ENCODE results near the gene PYGO1.
"Not testable (repeated sequence)": the region's sequence is repeated elsewhere in the genome, so short reads cannot be mapped to it uniquely, and the experiment has no call there.

Gene PYGO1, protein sequence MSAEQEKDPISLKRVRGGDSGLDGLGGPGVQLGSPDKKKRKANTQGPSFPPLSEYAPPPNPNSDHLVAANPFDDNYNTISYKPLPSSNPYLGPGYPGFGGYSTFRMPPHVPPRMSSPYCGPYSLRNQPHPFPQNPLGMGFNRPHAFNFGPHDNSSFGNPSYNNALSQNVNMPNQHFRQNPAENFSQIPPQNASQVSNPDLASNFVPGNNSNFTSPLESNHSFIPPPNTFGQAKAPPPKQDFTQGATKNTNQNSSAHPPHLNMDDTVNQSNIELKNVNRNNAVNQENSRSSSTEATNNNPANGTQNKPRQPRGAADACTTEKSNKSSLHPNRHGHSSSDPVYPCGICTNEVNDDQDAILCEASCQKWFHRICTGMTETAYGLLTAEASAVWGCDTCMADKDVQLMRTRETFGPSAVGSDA

DNA sequence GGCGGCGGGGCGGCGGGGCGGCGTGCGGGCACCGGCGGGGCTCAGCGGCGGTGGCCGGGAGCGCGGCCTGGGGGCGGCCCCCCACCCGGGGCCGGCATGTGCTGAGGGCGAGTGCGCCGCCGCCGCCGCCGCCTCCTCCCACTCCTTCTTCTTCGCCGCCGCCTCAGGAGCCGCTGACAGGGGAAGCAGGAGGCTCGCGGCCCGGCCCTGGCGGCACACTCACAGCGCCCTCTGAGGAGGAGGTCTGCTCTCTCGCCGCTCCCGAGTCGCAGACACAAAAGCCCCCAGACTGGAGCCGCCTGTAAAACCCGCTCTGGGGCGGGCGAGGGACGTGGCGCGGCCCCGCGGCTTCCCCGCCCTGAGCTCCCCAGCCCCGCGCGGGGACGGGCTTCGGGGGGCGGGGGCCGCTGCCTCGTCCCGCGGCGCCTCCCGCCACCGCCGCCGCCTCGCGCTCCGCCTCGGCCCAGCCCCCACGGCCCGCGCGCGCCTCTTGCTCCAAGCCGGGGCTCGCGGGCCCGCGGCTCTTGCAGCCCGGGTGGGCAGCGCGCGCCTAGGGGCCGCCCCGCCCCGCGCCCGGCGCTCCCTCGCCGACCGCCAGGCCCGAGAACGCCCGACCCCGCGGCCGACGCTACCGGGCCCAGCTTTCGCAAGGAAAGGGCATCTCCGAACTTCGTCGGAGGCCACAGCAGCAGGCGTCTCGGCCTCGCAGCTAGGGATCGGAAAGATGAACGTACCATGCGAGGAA, at the start of gene PYGO1:
TSS of gene PYGO1 (minus strand) at position 276 of the 745 bp plus-strand sequence. CDS start 462 bp downstream, outside the sequence.
- no peak for DNase-seq (ENCODE audit: low spot score)

GRCh38 chr15:55637086-55637485, 48.9 kb upstream of the PYGO1 start:
- no peak for DNase-seq (ENCODE audit: low spot score)

GRCh38 chr15:55633731-55634130, 45.6 kb upstream of the PYGO1 start:
- no peak for DNase-seq (ENCODE audit: low spot score)

DNA sequence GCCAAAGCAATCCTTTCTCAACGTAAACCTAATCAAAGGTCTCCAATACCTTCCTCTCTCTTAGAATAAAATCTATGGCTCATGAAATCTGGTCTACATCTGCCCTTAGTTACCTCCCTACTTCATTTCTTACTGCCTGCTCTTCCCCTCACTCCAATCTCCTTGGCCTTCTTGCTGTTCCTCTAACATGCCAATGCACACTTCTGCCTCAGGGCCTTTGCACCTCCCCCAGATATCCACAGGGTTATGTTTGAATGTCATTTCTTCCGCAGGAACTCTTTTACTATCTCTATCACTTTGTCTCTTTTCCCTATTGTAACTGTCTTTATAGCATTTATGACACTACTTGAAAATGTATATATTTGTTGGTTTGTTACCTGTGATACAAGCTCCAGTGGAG, 44.3 kb upstream of the PYGO1 start:
- DNase-seq (ENCODE audit: low spot score), result no peak

DNA sequence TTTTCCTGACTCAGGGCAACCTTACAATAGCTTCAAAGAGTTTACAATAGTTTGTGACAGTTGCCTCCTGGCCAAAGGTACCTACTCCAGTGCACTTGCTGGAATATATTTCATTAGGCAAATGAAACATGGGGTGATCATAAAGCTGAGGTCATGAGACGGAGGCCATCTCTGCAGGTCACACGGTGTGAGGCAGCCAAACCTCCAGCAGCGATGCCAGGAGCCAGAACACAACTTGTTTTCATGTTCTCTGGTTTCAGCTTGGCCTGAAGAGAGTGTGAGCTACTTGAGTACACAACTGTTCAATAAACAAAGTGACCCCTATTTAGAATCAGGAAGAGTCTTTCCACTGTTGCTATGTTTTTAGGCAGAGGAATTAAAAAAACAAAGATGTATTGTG, 42.7 kb upstream of the PYGO1 start:
- no peak for DNase-seq (ENCODE audit: low spot score)

GRCh38 chr15:55628369-55628730, 40.2 kb upstream of the PYGO1 start:
- no peak for DNase-seq (ENCODE audit: low spot score)

DNA sequence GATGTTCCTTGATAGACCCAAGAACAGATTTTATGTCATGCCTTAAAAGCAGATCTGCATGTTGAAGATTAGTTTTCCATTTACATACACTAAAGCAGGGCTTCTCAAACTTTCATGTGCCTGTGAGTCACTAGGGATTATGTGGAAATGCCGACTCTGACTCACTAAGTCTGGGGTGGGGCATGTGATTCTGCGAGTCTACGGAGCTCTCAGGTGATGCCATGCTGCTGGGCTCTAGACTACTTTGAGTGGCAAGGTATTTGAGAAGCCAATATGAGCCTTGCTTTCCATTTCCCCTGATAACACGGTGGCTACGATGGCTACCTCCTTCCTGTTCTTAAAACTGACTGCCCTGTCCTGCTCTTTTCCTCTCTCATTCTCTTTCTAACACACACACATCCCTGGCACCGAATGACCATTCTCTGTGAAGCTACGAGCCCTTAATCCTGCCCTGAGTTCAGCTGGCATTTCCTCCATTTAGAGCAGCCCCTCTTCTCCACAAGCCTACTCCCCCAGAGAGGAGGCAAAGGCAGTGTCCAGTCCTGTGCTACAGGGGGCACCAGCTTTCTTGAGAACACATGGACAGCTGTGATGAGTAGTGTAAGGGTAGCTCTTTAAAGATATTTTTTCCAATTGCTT, 39.7 kb upstream of the PYGO1 start:
- no peak for DNase-seq (ENCODE audit: low spot score)

DNA sequence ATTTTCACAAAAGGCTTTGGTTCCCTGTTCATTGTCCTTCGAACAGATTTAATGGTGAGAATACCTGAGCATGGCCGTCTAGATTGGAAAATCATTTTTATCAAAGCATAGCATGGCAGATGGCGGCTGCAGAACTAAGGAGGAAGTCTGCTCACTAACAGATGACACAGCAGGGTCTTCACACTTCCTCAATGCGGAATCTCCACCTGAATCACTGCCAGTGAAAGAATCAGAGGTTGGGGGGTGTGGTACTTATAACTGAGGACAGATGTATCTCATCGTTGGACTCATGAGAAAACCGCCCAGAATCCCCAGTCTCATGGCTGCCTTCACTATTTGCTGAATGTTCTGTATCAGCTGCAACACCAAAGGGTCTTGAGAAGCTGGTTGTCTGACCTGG, 31.6 kb upstream of the PYGO1 start:
- no peak for DNase-seq (ENCODE audit: low spot score)

GRCh38 chr15:55618387-55618786, 30.2 kb upstream of the PYGO1 start:
- DNase-seq (ENCODE audit: low spot score), result no peak

- no peak for DNase-seq (ENCODE audit: low spot score)
Observed at GRCh38 chr15:55615445-55615844, 27.3 kb upstream of the PYGO1 start.

- DNase-seq (ENCODE audit: low spot score), result no peak
Observed at GRCh38 chr15:55613727-55614126, 25.6 kb upstream of the PYGO1 start.

DNA sequence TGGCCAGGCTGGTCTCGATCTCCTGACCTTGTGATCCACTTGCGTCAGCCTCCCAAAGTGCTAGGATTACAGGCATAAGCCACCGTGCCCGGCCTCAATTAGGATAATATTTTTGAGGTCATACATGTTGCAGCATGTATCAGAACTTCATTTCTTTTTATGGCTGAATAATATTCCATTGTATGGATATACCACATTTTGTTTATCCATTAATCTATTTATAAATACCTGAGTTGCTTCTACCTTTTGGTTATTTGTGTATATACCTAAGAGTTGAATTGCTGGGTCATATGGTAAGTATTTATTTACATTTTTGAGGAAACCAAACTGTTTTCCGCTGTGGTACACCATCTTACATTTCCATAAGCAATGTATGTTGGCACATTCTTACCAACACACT, 18.1 kb upstream of the PYGO1 start:
- no peak for DNase-seq (ENCODE audit: low spot score)

GRCh38 chr15:55601374-55601773, 13.2 kb upstream of the PYGO1 start:
- DNase-seq (ENCODE audit: low spot score), result no peak

- DNase-seq (ENCODE audit: low spot score), result no peak
Observed at GRCh38 chr15:55599439-55599838, 11.3 kb upstream of the PYGO1 start.

- DNase-seq (ENCODE audit: low spot score), result not testable (repeated sequence)
Observed at GRCh38 chr15:55593019-55593418, 4.9 kb upstream of the PYGO1 start.

DNA sequence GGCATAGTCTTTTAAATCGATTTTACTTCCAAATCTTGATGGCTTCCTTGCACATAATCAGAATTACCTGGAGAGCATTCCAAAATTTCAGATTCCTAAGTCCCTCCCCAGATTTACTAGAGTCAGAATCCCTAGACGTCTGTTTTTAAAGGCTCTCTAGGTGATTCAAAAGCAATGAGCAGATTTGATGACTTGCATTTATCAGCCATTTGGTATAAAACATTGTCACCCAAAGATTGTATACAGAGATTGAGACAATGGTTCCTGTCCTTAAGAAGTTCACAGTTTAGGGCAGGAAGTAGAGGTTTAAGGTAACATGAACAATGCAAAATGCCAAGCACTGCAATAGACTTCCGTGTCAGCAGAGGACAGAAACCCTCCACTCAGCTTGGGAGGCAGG, 2.6 kb upstream of the PYGO1 start:
- no peak for DNase-seq (ENCODE audit: low spot score)

- no peak for DNase-seq (ENCODE audit: low spot score)
Observed at GRCh38 chr15:55589287-55589686, 1.1 kb upstream of the PYGO1 start.

GRCh38 chr15:55588815-55589115, 620 bp upstream of the PYGO1 start:
- DNase-seq (ENCODE audit: low spot score), result no peak

DNA sequence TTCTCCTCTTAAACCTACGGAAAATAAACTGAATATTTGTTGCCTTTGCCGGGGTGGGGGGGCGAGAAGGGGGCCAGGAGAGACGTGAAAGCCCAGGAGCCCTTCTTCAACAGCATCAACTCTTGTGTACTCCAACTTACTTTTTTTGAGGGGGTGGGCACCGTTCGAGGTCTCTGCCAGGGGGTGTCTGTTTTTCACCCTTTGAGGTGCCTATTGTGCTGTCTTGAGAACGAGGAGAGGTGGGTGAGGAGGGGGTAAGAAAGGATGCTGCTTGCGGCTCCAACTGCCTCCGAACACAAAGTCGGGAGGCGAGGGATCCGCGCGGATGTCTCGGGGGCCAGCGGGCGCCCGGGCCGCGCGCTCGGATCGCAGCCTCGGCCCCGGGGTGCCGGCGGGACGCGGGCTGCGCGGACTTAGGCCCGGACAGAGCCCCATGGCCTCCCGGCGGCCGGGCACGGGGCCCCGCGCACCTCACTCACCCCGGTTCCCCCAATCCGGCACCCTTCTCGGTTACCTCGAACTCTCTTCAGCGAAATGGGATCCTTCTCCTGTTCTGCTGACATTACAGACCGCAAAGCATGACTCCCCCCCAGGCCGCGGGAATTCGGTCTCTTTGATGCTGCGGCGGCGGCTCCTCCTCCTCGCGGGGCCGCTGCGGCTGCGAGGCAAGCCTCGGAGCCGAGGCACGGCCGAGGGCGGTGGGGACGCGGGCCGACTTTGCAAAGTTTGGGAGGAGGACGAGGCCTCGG, 650 bp downstream of the PYGO1 start:
- no peak for DNase-seq (ENCODE audit: low spot score)

GRCh38 chr15:55586808-55587207, 1.3 kb downstream of the PYGO1 start:
- DNase-seq (ENCODE audit: low spot score), result no peak

DNA sequence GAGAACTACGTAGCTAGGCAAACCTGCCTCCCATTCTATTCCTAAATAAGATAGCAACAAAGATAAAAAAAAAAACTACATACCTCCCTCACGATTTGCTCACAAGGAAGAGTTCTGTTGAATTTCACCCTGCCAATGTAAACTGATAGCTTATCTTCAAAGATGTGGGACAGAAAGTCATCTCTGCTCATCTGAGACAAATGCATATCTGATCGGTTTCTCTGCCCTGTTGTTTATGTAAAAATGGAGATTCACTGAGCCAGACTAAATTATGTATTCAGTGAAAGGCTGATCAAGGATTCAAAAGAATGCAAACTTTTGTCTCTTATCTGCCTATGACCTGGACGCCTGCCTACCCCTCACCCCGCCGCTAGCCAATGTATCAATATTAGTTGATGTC, 11.2 kb downstream of the PYGO1 start:
- DNase-seq (ENCODE audit: low spot score), result no peak

DNA sequence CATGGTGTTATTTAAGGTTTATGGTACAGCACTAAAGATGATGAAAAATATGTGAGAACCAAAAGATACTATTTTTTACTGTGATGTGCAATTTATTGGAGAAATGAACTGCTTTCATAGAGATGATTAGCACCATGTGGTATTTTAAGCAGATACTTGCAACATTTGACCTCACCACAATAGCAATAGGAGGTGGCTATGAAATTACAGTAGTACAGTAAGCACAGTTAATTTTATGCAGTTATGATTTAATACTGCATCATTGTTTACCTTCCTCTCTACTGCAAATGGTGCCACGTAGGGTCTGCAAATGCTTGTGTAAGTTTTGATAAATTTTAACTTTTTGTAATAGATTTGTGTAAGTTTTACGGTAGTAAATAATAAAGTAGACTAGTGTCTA, 14.0 kb downstream of the PYGO1 start:
- DNase-seq (ENCODE audit: low spot score), result no peak

DNA sequence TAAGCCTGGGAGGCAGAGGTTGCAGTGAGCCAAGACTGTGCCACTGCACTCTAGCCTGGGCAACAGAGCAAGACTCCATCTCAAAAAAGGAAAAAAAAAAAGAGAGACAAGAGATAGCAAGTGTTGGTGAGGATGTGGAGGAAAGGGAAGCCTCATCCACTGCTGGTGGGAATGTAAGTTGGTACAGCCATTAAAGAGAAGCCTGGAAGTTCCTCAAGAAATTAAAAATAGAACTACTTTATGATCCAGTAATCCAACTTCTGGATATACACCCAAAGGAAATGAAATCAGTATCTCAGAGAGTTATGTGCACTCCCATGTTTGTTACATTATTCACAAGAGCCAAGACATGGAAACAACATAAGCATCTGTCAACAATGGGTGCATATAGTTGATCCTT, 14.9 kb downstream of the PYGO1 start:
- DNase-seq (ENCODE audit: low spot score), result no peak
